GM10266 (cell line): Measurements from ENCODE around the gene SCFD2.

Experiments used
- DNase-seq: peaks from one replicate; pipeline ENCODE4 v3.0.0; 2012; ENCODE audit errors: extremely low spot score
- TF ChIP-seq, protein P1 (sequence below): IDR thresholded peaks from 2 replicates; pipeline ENCODE4 v1.5.1; 2012; ENCODE audit warnings: mild to moderate bottlenecking, low read depth; ENCODE audit not compliant: control insufficient read depth, insufficient read depth; ENCODE audit errors: missing control alignments

The SCFD2 gene

DNA sequence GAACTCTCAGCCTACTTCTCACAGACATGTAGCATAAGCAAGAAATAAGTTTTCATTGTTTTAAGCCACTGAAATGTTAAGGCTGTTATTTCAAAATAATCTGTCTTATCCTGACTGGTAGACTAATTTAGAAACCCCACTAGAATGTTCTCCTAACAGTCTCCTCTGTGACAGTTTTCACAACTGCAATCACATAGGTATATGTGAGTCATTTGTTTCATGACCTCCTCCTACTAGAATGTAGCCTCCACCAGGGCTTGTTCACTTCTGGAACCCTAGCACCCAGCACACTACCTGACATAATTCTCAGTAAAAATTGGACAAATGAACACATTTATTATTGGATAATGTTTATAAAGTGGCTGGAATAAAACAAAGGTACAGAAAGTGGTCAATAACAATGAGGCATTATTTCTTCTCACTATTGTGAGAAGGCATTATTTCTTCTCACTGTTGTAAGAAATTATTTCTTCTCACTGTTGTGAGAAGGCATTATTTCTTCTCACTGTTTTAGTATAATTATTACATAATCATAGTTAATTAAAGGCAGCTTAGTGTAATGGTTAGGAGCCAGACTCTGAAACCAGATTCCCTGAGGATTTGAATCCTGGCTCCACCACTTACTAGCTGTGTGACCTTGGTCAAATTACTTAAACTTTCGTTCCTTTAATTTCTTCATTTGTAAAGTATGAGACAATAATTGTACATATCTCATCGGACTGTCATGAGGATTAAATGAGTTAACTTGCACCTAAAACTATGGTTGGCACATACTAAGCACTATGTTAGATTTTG, 252.2 kb downstream of the SCFD2 start:
- no peak for DNase-seq
- TF ChIP-seq, protein P1, sequence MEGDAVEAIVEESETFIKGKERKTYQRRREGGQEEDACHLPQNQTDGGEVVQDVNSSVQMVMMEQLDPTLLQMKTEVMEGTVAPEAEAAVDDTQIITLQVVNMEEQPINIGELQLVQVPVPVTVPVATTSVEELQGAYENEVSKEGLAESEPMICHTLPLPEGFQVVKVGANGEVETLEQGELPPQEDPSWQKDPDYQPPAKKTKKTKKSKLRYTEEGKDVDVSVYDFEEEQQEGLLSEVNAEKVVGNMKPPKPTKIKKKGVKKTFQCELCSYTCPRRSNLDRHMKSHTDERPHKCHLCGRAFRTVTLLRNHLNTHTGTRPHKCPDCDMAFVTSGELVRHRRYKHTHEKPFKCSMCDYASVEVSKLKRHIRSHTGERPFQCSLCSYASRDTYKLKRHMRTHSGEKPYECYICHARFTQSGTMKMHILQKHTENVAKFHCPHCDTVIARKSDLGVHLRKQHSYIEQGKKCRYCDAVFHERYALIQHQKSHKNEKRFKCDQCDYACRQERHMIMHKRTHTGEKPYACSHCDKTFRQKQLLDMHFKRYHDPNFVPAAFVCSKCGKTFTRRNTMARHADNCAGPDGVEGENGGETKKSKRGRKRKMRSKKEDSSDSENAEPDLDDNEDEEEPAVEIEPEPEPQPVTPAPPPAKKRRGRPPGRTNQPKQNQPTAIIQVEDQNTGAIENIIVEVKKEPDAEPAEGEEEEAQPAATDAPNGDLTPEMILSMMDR = no peak

DNA sequence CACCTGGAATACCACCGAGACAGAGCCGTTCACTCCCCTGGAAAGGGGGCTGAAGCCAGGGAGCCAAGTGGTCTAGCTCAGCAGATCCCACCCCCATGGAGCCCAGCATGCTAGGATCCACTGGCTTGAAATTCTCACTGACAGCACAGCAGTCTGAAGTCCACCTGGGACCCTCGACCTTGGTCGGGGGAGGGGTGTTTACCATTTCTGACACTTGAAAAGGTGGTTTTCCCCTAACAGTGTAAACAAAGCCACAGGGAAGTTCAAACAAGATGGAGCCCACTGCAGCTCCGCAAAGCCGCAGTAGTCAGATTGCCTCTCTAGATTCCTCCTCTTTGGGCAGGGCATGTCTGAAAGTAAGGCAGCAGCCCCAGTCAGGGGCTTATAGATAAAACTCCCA, 260.5 kb downstream of the SCFD2 start:
- no peak for DNase-seq
- TF ChIP-seq, protein P1 = no peak

DNA sequence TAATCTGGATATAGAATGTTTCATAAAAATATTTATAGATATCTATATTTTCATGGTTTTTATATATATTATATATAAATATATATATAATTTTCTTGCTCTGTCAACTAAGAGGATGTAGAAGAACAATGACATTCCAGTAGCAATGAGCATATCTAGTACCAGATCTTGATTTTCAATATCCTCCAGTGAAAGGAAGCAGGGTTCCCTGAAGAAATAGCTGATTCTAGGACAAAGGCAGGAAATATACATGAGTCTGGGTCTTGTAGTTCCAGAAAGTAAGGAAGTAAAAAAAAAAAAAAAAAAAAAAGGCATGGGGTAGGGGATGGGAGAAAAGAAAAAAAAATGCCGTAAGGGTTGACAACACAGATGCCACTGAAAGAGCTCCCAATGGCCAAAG, 262.4 kb downstream of the SCFD2 start:
- DNase-seq = no peak
- TF ChIP-seq, protein P1 = no peak

DNA sequence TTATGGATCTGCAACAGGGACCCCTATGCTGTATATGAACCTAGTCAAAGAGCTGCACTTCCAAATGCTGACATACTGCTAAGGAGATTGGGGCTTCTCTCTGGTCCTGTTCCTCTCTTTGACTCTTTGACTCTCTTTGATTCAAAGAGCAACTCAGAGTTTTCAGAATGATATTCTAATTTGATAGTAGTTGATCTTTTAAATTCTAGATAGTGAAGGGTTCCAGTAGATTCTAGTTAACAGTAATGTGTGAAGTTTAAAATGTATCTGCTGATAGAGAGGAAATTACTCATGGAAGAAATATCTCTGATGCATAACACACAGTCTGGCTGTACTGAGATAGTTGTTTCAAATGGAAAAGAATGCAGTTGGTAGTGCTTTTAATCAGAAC, 264.7 kb downstream of the SCFD2 start:
- no peak for DNase-seq
- TF ChIP-seq, protein P1 = no peak

DNA sequence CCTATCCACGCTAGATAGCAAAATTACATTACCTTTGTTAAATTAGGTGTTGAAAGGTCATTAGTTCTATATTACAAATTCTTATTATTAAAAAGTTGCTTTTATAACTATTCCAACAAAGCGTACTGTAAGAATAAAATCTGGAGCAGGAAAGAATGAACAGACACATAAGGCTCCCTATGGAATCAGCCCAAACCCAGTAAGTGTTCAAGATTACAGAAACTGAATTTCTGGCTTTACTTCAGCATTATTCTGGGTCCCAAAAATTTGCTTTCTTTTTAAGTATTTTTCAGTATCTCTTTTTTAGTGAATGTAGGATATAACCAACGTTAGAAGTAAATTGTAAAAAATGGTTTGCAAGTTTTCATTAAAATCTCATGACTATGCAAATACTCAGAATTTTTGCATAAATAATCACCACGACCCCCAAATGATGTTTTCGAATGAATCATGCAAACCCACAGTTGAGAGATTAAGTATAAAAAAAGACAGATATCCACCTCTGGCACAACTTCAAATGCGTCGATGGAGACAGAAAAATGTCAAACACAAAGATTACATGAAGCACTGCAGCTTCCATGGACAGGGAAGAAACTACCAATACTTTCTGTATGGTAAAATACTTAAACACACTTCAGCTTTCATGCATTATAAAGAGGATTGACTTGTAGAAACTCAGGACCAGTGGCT, 265.2 kb downstream of the SCFD2 start:
- TF ChIP-seq, protein P1 = no peak
- DNase-seq = no peak

DNA sequence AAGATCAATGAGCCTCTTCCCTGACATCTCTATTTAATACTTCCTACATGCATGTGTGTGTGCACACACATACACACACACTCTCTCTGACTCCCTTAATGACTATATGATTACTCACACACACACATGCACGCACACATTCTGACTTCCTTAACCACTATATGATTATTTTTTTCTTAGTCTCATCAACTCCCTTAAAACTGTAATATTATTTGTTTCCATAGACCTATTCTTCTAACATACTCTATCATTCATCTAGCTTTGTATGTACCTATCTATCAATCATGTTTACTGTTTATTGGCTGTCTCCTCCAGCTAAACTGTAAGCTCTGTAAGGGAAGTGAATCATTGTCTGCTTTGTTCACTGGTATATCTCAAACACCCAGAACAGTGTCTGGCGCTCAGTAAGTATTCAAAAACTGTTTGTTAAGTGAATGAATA, 267.2 kb downstream of the SCFD2 start:
- TF ChIP-seq, protein P1 = no peak
- DNase-seq = no peak

DNA sequence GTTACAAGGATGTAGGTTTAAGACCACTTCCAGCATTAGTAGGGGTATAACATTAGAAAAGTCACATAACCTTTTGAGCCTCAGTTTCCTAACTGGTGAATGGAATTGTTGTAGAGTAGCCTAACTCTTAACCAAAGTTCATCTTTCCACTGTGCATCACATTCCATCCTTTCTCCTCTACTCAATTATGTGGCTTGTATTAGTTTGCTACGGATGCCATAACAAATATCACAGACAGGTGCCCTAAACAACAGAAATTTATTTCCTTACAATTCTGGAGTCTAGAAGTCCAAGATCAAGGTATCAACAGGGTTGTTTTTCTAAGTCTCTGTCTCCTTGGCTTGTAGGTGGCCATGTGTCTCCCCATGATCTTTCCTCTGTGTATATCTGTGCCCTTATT, 271.8 kb downstream of the SCFD2 start:
- TF ChIP-seq, protein P1 = no peak
- no peak for DNase-seq
